CMK (cell line): ENCODE data around the gene ZDHHC11.
"Not testable (repeated sequence)": the region's sequence is repeated elsewhere in the genome, so short reads cannot be mapped to it uniquely, and the experiment has no call there.

Experiments used
- DNase-seq: peaks from one replicate; pipeline ENCODE4 v3.0.0-alpha.2; 2010; ENCODE audit warnings: low read depth

The ZDHHC11 gene

DNA sequence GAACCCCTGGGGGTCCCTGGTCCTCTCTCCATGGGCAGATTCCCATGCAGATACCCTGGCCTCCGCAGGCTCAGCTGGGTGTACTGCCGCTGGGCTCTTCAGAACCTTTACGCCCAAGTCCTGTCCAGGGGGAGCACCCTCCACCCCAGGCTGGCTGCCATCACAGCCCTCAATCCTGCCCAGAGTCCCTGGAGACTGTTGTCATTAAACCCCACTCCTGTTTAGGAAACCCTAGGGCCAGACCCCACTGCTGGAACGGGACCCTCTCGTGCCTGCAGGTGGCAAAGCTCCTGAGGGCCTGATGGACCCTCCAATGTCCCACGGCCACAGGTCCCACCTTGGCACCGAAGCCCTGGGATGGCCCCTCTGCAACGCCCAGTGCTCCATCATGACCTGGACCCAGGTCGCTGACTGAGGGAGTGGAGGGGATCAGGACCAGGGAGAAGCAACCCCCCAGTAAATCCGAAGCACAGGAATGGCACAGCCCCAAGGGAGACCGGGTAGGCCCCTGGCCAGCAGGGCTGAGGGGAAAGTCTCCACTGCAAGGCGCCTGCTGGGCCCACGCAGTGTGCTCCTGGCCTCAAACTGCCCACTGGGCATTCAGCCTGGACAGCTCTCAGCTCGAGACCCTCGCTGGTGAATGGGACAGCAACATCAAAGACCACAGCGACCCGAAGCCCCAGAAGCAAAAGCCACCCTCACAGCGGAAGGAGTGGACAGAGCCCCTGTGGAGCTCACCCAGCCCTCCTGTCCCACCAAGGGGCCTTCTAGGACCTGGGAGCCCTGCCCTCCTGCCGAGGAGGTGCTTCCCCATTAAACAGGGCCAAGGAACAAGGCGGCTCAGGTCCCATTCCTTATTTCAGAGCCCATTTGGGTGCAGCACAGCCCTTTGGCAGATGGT lies 74.6 kb downstream of the ZDHHC11 start:
- DNase-seq = no peak

DNA sequence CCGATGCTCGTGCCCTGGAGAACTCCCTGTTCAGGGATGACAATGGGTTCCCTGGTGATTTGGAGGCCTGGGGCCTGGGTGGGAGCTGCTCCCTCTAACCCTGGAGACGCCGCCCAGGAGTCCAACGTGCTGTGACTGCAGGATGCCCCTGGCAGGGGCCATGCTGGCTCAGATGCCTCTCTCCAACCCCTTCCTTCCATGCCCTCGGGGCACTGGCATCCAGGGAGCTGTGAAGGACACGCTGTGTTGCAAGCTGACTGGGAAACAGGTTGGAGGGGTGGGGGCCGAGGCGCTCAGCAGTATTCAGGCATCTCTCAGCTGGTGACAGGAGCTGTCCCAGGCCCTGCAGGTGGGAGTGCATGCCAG lies 75.2 kb downstream of the ZDHHC11 start:
- DNase-seq = not testable (repeated sequence)

DNA sequence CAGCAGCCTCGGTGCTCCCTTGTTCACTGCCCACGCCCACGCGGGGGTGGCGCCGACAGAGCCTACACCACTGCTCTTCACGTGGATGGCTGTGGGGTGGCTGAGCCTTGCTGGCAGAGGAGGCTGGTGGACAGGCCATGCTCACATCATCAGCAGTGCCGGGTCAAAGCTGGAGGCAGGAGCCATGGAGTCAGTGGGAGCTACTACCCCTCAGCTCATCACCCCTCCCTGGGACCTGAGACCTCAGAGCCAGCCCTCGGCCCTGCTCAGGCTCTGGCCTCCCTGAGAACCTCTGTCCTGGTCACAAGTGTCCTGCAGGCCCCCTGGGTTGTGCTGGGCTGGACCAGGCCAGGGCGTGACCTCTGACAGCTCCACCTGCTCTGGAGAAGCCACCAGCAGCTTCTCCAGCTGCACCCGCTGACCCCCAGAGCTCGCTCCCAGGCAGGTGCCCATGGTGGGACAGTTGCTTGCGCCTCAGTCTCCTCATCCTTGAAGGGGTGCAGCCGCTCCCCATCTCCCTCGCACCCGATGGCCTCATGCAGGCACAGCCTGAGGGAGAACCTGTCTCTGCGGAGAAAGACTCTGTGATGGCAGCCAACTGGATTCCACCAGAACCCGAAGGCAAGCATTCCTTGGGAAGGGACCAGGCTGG lies 75.8 kb downstream of the ZDHHC11 start:
- DNase-seq = not testable (repeated sequence)

DNA sequence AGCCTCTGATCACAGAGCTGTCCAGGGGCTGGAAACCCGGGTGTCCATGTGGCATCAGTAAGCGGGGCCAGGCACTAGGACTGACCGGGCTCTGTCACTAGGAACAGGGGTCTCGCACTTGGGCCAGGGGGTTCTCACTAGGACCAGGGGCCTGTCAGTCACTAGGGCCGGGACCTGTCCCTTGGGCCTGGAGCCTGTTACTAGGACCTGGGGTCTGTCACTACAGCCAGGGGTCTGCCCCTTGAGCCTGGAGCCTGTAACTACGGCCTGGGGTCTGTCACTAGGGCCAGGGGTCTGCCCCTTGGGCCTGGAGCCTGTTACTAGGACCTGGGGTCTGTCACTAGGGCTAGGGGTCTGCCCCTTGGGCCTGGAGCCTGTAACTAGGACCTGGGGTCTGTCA lies 76.5 kb downstream of the ZDHHC11 start:
- not testable (repeated sequence) for DNase-seq

GRCh38 chr5:773517-774264 lies 77.1 kb downstream of the ZDHHC11 start:
- DNase-seq = no peak

DNA sequence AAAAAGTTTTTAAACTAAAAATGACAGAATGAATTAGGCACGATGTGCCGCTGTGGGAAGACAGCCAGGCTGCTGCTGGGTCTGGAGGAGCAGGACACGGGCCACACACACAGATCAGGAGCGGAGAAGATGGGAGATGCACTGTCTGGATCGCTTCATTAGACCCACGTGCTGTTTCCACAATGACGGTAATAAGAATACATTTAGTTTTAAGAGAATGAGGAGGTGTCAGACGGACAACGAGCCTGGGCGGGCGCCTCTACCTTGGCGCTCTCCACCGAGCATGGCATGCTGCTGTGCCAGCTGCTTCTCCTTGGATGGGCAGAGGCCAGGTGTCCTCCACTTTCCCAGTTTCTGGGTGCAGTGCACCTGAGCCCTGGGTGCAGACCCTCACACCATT lies 77.9 kb downstream of the ZDHHC11 start:
- not testable (repeated sequence) for DNase-seq

GRCh38 chr5:772547-772890 lies 78.3 kb downstream of the ZDHHC11 start:
- DNase-seq = not testable (repeated sequence)

- DNase-seq = not testable (repeated sequence)
Observed at GRCh38 chr5:771841-772546, 78.8 kb downstream of the ZDHHC11 start.

DNA sequence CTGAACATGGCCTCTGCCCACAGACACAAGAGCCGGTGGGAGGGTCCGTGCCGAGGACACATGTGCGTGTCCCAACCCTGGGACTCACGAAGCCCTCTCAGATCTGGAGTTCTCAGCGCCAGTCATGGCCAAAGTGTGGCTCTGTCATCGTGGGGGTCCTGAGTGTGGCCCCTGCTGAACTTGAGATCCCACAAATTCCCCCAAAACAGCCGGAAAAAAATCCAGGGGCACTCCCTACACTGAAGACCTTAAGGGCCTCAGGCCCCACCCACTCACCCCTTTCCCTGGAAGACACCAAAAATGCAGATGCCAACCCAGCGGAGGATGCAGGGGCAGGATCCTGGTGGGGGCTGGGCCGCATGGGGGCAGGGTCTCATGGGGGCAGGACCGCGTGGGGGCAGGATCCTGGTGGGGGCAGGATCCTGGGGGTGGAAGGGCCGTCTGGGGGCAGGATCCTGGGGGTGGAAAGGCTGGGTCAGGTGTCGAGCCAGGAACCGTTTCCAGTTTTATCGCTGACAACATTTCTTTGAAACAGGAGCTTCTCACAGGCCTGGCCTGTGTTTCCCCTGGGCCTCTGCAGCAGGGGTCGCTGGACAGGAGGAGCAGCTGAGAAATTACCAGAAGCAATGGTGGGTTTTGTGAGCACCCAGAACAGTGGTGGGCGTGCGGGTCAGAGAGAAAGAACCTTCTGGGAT lies 79.6 kb downstream of the ZDHHC11 start:
- not testable (repeated sequence) for DNase-seq

DNA sequence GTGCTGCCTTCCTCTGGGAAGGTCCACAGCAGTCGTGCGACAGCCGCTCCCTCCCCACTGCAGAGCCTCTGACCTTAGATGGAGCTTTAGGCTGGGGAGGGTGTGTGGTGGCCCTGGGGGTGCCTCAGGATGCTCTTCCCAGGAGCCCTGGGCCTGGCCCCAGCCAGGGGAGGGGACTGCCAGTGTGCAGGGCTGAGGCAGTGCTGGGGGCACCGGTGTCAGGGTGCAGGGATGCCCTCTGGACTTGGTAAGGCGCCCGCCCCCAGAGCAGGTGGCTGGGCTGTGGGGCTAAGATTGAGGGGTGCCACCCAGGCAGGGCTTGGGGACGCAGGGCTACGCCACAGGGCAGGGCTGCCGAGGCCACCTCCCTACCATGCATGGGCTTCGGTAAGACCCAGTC lies 80.2 kb downstream of the ZDHHC11 start:
- not testable (repeated sequence) for DNase-seq

DNA sequence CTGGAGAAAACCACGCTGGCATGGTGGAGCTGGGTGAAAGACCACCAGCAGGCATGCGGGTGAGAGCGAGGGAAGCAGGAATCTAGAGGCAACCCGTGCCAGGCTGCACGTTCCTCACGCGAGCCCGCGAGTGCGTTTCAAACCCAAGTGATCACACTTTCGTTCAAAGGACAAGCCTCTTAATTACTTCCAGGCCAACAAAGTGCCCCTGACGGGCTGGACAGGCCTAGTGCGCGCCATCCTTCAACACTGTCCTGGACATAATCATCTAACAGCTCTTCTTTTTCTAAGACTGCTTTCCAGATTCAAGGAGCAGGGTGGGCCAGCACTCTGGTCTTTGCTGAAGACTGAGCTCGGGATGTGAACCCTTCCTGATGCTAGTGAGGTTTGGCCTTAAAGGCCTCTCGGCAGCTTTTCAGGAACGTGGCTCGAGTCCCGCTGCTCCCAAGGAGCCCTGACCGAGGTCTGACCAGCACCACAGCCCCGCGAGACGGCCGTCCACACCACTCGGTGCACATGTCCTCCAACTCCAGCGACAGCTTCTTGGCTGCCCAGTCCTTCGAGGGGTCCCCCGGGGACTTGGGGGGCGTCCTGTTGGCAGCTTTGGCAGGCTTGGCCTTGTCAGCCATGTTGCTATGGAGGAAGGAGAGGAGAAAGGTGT lies 81.2 kb downstream of the ZDHHC11 start:
- not testable (repeated sequence) for DNase-seq

GRCh38 chr5:766666-767431 lies 83.9 kb downstream of the ZDHHC11 start:
- no peak for DNase-seq

GRCh38 chr5:765948-766631 lies 84.7 kb downstream of the ZDHHC11 start:
- DNase-seq = no peak

- no peak for DNase-seq
Observed at GRCh38 chr5:763998-764781, 86.6 kb downstream of the ZDHHC11 start.

- no peak for DNase-seq
Observed at GRCh38 chr5:763397-763796, 87.4 kb downstream of the ZDHHC11 start.

- not testable (repeated sequence) for DNase-seq
Observed at GRCh38 chr5:762996-763395, 87.8 kb downstream of the ZDHHC11 start.

DNA sequence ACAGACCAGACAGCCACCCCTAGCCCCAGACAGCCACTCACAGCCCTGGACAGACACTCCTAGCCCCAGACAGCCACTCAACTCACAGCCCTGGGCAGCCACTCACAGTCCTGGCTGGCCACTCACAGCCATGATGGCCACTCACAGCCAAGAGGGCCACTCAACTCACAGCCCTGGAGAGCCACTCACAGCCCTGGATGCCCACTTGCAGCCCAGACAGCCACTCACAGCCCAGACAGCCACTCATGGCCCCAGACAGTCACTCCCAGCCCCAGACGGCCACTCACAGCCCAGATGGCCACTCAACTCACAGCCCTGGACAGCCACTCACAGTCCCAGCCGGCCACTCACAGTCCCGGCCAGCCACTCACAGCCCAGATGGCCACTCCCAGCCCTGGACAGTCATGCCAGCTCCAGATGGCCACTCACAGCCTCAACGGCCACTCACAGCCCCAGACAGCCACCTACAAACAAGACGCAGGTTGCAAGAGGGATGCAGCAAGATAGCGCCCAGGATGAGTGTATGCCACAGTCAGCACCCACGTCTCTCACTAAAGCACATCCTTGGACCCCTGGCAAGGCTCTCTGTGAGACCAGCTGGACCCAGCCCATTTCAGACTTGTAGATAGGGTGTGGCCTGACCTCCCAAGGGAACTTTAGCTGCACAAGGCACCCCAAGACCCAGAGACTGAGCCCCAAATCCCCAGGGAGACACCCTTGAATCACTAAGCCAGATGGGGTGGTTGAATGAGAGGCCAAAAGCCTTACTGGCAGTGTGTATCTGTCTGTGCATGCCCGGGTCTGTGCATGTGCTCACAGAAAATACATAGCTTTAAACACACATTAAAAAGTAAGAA lies 88.7 kb downstream of the ZDHHC11 start:
- DNase-seq = no peak
